ENCODE results near the gene GOSR2. TPM values are rescaled to one million over a fixed set of nuclear protein-coding genes. Genes with fewer than 3 reads are reported as not detected.

The GOSR2 gene
- total and polyA plus RNA-seq, 2 donors (not counting 3 experiments of a cell fraction or from before 2014, with no cell fraction given): 48.6 to 54.7 TPM

- FAIRE-seq (no peak), DNase-seq (ENCODE audit: low read depth, low spot score) (no peak)
- TF ChIP-seq FOS (IDR thresholded peaks at IDR 0.05; ENCODE audit: borderline replicate concordance, insufficient read depth, low read length) (no peak), MYC (IDR thresholded peaks at IDR 0.05; ENCODE audit: low read depth, low read length) (no peak), GATA2 (IDR thresholded peaks at IDR 0.05; ENCODE audit: insufficient read depth, insufficient read length, low read depth, low read length) (no peak), POLR2A (IDR thresholded peaks at IDR 0.05; ENCODE audit: low read depth, low read length) (no peak), CTCF (IDR thresholded peaks at IDR 0.05; ENCODE audit: extremely low read depth in 1 of 2, insufficient read depth in 1 of 2, low read depth in 1 of 2, low read length in 2 of 2) (no peak), JUN (IDR thresholded peaks at IDR 0.05; ENCODE audit: borderline replicate concordance, insufficient read depth, insufficient read length, low read depth) (no peak), MAX (IDR thresholded peaks at IDR 0.05; ENCODE audit: insufficient read depth, insufficient read length) (no peak)
- no peaks in the 10 kb centered on the region for H3K36me3 ChIP-seq (ENCODE audit: control insufficient read depth in 2 of 2, extremely low read depth in 1 of 2, insufficient read depth in 2 of 2, low read length in 2 of 2)
- CTCF ChIA-PET: interaction anchor here (0.9 kb wide), 1 partner anchor 43 kb away, joined by 4 read pairs; no protein-coding TSS in a partner anchor
- no peak overlapping the region for H3K4me2 ChIP-seq (ENCODE audit: insufficient read depth, low read length)
- POLR2A ChIA-PET: no interaction called here
- H4K20me1 ChIP-seq (replicated peaks; ENCODE audit: control insufficient read depth, extremely low read depth, insufficient read depth, low read length): no peaks in the 10 kb centered on the region
- BruUV-seq (replicated peaks): no TSS peak
- H3K4me3 ChIP-seq (replicated peaks in 1 of 3; ENCODE audit: insufficient read depth in 1 of 3, low read depth in 1 of 3, low read length in 3 of 3): no peak overlapping the region
- H3K4me1 ChIP-seq (ENCODE audit: control insufficient read depth, extremely low read depth, insufficient read depth, low read length): no peaks in the 10 kb centered on the region
- no peak overlapping the region for H2AFZ ChIP-seq (ENCODE audit: low read depth, low read length)
- no peaks in the 10 kb centered on the region for H3K9me3 ChIP-seq (replicated peaks; ENCODE audit: control insufficient read depth, insufficient read depth, low read length)
- H3K79me2 ChIP-seq (ENCODE audit: control insufficient read depth, insufficient read depth, low read length): no peaks in the 10 kb centered on the region
- no peak overlapping the region for H3K9ac ChIP-seq (replicated peaks; ENCODE audit: extremely low read depth, insufficient read depth, low read length)
- H3K27me3 ChIP-seq (ENCODE audit: control insufficient read depth in 2 of 2, insufficient read depth in 2 of 2, low read length in 2 of 2): peaks cover 10 to 13% of the 10 kb centered on the region in 2 experiments
- dilution Hi-C loops (cut with MboI; ENCODE audit: extremely low pct_ligation_motif_present, low sequenced_read_pairs) (no loop called here), intact Hi-C loops (cut with micrococcal nuclease) (no loop called here)
- no peaks in the 10 kb centered on the region for H3K9me1 ChIP-seq (replicated peaks; ENCODE audit: control insufficient read depth, extremely low read depth, insufficient read depth, low read length)
- H3K27ac ChIP-seq (ENCODE audit: insufficient read depth, low read depth, low read length): no peak overlapping the region
Observed at GRCh38 chr17:46884552-46884951, 38.4 kb upstream of the GOSR2 start.
